GM21529 (cell line): ENCODE data around the gene LENG8.
"Not testable (repeated sequence)": the region's sequence is repeated elsewhere in the genome, so short reads cannot be mapped to it uniquely, and the experiment has no call there.

Experiments
- ATAC-seq: cut with Tn5 transposase; IDR thresholded peaks from one replicate; pipeline ENCODE4 v1.9.1; 2021; ENCODE audit not compliant: unreplicated experiment

LENG8 gene

DNA sequence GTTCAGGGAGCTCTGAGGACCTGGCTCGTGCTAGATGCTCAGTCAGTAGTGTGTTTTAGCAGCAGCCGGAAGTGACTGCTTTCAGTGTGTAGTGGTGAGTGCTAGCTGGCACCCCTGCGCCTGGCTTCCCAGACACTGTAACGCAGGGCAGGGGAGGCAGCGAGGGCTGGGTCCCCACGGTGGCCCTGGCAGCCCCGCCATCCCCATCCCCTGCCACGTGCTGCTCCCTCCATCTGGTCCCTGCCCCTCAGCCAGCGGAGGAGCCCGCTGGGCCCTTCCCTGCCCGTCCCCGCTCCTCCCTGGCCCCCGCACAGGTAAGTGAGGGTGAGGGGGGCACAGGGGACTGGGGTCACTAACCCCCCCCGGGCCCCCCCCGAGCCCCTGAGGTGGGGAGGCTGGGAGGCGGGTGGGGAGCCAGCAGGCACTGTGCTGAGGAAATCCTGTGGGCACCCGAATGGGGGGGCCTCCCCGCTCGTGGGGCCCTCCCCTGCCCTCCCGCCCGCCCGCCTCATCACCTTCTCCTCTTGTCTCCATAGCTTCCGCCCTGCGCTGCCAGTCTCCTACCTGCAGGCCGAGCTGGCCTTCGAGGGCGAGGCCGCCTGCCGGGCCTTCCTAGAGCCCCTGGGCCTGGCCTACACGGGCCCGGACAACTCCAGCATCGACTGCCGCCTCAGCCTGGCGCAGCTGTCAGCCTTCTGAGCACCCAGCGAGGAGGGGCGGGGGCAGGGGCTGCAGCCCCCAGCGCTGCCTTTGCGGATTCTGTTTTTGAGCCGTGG lies 11.4 kb downstream of the LENG8 start:
- ATAC-seq = no peak

DNA sequence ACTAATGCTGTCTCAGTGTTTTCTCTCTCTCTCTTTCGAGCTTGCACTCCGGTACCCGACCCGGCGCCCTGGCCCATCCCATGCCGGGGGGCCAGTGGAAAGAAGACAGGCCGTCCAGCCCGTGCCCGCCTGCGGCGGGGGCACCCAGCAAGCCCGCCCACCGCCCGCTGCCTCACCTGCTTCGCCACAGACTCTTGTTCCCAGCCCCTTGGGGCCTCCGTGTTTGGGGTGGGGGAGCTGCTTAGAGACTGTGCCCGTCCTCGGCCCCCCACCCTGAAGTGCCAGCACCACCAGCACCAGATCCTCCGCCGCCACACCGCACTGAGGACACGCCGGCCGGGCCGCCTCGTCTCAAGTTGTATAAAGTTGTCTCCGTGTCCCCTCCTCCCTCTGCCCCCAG lies 12.2 kb downstream of the LENG8 start:
- no peak for ATAC-seq

DNA sequence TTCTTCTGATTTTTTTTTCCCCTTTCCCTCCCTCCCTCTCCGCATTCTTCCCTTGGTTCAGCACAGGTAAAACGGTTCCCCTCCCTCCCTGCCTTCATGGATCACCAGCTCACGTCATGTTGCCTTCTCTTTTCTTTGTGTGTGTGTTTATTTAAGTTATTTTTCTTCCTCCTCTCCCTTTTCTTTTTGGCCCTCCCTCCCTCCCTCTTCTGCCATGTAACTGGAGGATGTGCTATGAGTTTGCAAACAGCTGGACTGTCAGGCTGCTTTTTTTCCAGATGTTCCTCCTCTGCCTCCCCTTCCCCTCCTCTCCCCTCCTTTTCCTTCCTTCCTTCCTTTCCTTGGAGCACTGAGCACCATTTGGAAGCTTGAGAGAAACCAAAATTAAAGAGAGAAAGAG lies 12.6 kb downstream of the LENG8 start:
- no peak for ATAC-seq

DNA sequence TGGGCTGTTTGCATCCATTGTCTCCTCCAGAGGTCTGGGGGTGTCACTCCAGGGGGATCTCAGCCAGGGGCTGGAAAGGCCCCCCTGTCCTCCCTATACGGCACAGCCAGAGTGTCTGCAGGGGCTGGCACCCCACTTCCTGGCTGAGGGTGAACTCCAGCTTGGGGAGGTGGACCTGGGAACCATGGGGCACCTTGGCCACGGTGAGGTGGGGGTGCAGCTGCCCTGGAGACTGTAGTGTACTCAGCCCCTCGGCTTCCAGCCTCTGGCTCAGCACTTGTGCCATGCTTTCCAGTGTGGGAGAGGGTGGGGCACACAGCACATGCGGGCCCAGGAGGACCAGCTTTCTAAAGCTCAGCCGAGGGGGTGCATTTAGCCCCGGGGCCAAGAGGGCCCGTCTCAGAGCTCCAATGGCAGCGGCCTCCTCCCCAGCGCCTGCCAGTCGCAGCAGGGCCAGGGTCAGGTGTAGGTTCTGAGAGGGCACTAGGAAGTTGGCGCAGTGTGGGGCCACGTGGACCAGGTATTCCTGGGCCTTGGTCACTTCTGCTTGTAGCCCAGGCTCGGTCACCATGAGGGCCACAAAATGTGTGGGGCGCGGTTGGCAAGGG lies 13.2 kb downstream of the LENG8 start:
- no peak for ATAC-seq

DNA sequence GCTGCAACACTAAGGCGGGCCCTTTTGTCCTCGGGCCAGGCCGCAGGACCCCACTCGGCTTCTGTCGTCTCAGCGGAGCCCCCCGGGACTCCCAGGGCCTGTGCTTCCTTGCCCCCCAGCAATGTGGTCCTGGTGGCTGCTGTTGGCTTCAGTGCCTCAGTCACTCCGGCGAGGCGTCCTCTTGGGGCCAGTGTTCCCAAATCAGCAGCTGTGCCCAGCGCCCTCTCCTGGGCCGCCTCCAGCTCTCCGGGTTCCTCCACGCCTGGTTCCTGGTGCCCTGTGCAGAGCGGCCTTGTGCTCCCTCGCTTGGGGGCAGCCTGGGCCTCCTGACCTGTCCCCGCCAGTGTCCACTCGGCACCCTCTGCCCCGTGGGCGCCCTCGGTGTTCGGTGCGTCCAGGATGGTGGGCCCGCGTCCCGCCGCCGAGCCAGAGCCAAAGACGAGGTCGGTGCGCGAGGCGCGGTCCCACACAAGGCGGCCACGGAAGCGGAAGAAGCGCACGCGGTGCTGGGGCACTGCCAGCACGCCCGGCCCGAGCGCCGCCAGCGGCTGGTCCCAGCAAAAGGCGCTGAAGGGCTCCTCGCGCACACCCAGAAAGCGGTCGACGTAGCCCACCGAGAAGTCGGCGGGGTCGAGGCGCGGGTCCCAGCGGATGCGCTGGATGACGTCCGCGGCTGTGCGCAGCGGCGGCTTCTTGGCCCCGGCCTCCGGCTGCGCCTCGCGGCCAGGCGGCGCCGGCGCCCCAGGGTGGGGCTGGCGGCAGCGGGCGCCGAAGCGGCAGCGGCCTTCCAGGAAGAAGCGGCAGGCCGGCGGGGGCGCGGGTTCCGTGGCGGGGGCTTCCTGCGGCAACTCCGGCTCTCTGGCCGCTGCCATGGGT lies 13.9 kb downstream of the LENG8 start:
- peak; percentile 14 for ATAC-seq

DNA sequence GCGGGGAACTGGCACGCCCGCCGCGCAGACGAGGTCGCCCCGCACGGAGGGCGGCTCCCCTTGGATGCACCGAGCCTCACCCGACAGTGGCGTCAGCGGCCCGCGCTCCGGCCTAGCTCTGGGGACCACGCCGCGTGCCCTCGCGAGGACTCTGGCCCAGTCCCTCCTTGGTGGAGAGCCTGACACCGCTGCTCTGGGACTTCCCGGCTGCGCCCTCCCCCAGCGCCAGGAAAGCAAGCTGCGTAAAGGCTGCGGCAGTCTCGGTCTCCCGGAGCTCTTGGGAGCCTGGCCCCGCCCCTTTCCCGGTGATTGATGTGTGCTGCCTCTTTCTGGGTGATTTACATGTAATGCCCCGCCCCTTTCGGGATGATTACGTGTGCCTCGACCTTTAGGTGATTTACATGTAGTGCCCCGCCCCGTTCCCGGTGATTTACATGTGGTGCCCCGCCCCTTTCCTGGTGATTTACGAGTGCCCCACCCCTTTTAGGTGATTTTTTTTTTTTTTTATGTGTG lies 14.6 kb downstream of the LENG8 start, which contains the start of gene LENG9:
Gene LENG9, minus strand, starts transcription at position 248 of the 513 bp plus-strand sequence. CDS start 252 bp downstream, outside the sequence.
- peak; percentile 57 for ATAC-seq

DNA sequence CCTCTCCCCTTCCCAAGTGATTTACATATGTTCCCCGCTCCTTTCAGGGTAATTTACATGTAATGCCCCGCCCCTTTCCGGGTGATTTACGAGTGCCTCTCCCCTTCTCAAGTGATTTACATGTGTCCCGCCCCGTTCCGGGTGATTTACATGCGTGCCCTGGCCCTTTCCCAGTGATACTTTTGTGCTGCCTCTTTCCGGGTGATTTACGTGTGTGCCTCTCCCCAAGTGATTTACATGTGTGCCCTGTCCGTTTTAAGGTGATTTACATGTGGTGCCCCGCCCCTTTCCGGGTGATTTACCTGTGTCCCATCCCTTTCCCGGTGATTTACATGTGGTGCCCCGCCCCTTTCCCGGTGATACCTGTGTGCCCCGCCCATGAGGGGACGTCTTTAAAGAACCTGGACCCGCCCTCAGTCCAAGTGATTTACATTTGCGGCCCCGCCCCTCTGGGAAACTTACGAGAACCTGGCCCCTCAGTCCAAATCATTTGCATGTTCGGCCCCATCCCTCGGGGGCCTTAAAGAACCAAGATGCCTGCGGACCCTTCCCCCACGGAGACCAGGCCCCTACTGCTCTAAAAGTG lies 15.1 kb downstream of the LENG8 start:
- ATAC-seq = peak; percentile 45

DNA sequence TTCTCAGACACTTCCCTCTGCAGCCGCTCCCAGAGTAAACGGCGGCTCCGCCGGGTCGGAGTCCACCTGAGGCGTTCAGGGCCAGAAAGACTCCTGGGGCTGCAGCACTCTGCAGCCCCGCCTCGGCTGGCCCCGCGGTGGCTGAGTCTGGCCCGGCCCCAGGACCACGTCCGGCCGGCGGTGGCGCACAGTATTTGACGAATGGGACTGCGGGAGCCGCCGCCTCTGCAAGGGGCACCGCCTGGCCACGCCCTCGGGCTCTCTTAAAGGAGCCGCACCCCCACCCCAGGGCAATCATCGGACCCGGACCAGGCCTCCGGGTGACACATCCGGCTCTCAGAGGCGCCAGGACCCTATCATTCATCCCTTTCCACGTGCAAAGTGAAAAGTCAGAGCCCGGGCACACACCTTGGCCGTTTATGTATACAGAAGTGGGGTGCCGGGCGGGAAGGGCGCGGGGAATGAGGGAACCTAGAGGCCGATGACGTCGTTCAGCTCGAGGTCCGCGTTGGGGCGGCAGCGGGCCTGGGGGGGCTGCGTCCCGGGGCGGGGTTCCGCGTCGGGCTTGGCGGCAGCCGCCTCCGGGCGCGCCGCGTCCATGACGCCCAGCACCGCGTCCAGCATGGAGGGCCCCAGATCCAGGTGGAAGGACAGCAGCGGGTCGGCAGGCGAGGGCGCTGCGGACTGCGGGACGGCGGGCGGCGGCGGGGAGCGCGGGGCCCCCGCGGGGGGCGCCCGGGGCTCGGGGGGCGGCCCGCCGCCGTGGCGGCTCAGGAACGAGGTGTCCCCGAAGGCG lies 15.8 kb downstream of the LENG8 start:
- ATAC-seq = peak; percentile 39

DNA sequence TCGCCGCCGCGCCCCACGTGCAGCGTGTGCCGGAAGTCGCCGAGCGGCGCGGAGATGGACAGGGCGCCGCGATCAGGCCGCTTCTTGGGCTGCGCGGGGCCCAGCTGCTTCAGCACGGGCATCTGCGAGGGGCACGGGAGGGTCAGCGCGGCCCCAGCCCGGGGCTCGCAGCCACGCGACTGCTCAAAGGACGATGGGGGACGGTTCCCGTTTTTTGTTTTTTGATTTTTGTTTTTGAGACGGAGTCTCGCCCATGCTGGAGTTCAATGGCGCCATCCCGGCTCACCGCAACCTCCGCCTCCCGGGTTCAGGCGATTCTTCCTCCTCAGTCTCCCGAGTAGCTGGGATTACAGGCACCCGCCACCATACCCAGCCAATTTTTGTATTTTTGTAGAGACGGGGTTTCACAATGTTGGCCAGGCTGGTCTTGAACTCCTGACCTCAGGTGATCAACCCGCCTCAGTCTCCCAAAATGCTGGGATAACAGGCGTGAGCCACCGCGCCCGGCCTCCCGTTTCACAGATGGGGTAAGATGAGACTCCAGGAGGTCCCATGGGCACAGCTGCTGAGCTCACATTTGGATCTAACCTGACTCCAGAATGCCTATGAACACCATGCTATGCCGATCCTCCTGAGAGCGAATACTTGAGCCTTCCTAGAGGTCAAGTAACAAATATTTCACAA lies 16.6 kb downstream of the LENG8 start:
- no peak for ATAC-seq

DNA sequence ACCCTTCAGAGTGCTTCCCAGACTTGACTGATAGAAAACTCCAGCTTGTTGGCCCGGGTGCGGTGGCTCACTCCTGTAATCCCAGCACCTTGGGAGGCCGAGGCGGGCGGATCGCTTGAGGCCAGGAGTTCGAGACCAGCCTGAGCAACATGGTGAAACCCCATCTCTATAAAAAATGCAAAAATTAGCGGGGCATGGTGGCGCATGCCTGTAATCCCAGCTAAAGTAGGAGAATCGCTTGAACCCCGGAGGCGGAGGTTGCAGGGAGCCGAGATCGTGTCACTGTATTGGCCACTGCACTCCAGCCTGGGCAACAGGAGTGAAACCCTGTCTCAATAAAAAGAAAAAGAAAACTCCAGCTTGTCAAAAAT lies 17.1 kb downstream of the LENG8 start:
- not testable (repeated sequence) for ATAC-seq

DNA sequence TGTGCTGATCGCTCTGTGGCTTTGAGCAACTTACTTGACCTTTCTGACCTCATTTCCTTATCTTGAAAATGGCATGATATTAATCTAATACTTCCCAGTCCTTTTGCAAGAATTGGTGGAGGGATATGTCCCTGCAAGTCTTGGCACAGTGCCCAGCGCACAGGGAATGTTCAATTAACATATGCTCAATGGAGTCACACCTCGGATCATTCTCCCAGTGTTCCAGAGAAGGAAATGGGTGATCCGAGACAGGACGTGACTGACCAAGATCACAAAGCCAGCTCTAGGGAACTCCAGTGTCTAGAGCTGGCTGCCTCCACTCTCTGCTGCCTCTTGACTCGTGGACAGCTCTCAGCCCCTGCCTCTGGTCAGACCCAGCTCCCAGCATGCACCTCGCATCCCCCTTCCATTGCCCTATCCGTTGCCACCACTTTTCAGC lies 20.5 kb downstream of the LENG8 start:
- ATAC-seq = no peak

DNA sequence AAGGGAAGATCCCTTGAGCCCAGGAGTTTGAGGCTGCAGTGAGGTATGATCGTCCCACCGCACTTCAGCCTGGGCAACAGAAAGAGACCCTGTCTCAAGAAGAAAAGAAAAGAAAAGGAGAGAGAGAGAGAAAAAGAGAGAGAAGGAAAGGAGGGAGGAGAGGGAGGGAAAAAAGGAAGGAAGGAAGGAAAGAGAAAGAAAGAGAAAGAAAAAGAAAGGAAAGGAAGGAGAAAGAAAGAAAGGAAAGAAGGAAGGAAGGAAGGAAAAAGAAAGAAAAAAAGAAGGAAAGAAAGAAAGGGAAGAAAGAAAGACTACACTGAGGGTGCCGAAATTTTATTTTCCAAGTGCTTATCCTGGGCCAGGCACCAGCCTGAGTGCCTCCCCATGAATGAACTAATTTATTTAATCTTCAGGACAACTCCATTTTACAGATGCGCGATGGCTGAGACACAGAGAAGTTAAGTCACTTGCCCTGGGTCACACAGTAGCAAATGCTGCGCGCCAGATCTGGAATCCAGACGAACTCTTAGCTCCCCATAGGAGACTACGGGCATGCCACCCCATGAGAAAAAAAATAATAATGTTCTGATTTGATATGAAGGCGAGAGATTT lies 21.4 kb downstream of the LENG8 start:
- ATAC-seq = no peak

DNA sequence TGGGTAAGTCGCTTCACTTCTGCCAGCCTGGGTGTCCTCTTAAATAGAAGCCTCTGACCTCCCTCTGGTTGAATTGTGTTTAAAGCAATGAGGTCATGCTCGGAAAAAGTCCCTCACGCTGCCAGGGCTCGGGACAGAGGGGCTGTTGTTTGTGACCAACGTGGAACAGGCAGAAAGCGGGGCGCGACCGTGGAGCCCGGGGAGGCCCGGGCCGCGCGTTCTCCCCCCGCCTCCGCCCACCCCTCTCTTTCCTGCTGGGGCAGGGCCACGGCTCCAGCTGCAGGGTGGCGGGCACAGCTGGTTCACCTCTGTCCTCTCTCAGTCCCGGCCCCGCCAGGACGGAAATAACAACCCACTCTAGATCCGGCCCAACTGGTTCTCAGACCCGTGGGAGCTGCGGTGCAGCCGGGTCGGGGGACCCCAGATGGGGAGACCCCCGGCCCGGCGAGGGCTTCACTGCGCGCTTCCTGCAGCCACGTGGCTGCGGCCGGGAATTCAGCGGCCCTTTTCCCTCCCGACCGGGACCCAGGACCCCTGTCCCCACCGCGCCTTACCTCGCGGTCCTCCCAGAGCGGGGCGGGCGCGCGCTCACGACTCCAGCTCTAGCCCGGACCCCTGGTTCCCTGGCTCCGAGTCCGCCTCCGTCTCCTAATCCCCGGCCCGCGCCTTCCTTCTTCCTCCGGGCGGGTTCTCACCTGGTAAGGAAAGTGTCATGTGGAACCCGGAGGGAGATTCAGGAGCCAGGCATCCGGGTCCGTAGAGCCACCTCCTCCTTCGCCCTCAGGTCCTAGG lies 22.2 kb downstream of the LENG8 start:
- ATAC-seq = no peak

DNA sequence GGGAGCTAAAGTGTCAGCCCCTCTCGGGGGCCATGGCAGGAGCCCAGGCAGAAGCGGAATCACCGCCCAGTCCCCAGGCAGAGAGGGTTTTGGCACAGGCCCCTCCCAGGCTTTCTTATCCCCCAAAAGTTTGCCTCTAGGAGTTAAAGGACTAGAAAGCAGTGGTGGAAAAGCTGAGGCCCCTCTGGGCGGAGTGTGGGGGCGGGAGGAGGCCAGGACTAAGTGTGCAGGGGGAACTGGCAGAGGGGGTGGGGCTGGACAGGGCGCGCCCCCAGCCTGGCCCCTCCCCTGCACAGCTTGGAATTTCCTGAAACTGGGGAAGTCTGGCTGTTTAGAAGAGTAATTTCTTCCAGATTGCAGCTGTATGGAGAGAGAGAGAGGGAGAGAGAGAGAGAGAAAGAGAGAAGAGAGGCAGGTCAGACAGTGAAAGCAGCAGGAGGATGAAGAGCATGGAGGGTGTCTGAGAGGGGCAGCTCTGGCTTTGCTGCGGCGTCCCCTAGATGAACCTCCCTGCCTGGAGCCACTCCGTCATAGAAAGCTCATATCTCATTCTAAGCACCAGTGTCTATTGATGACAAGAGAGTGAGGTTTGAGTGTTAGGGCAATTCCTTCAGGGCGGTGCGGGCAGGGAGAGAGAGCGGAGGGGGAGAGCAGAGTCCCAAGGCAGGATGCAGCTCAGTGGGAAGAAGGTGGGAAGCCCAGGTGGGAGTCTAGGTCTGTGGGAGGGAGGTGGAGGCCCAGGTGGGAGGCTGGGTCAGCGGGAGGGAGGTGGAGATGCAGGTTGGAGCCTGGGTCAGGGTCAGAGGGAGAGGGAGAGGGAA lies 24.3 kb downstream of the LENG8 start, which contains the start of gene CDC42EP5:
Gene CDC42EP5, minus strand, starts transcription at position 226 of the 821 bp plus-strand sequence. CDS start 7,749 bp downstream, outside the sequence.
- no peak for ATAC-seq

DNA sequence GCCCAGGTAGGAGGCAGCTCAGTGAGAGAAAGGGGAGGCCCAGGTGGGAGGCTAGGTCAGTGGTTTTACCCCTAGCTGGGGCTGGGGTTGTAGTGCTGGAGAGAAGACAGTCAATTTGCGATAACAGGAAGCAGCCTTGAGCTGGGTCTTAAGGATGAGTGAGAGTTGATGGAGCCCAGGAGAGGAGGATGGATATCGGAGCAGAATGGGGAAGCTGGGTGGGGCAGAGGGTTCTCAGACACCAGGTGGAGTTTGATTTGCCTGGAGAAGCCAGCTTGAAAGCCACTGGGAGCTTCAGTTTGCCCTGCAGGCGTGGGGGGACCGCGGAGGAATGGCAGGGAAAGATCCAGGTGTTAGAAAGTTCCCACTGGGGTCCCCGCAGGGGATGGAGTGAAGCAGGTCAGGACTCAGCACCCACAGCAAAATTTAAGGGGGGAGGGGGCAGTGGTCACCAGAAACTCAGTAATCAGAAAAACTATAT lies 24.9 kb downstream of the LENG8 start:
- ATAC-seq = no peak

DNA sequence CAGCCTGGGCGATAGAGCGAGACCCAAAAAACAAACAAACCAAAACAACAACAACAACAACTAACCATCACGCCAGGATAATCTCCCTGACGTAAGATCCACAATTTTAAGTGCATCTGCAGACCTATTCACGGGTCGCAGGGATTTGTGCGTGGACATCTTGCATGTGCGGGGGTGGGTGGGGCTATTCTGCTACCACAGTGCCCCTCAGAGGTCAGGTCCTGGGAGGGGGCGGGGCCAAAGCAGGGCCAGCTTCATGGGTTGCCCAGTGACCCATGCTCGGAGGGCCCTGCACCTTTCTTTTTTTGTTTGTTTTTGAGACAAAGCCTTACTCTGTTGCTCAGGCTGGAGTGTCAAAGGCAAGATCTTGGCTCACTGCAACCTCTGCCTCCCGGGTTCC lies 26.7 kb downstream of the LENG8 start:
- ATAC-seq = no peak

DNA sequence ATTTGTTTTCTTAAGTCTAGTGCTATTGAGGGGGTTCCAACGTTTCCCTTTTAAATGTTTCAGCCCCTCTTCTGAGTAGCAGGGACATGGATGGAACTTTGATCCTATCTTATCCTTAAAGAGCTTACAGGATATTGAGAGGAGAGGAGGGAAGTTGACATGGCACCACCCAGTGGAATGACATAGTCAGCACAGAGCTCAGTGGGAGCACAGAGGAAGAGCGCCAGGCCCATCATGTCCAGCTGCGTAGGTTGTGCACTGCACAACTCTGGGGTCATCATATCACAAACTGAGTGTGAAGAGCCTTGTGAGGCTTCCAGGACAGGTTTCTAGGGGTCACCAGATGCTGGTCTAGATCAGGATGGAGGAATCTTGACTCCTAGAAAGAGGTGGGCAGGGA lies 28.7 kb downstream of the LENG8 start:
- no peak for ATAC-seq
